Esophagus muscularis mucosa (tissue), 4 donors: ENCODE data around the gene SLTM.

ENCODE experiments used
- EP300 ChIP-seq: sonication (generic); formaldehyde crosslinking; IDR thresholded peaks from one replicate; pipeline ENCODE4 v1.6.1; 2017; ENCODE audit warnings: antibody characterized with exemption
- POLR2A ChIP-seq: fragments of 450-650 bp; IDR thresholded peaks from one replicate; pipeline ENCODE4 v1.6.1; 2017; ENCODE audit warnings: antibody characterized with exemption, moderate library complexity, mild to moderate bottlenecking, low read depth
- TF ChIP-seq, protein P1 (sequence below), 3 experiments: fragments of 200-600 bp in 2 of 3; fragments of 450-650 bp in 1 of 3; sonication (generic) in 2 of 3; IDR thresholded peaks; one replicate each; pipeline ENCODE4 v1.5.1; 2017 to 2019; ENCODE audit warnings: antibody characterized with exemption in 3 of 3, mild to moderate bottlenecking in 2 of 3, moderate library complexity in 1 of 3

DNA sequence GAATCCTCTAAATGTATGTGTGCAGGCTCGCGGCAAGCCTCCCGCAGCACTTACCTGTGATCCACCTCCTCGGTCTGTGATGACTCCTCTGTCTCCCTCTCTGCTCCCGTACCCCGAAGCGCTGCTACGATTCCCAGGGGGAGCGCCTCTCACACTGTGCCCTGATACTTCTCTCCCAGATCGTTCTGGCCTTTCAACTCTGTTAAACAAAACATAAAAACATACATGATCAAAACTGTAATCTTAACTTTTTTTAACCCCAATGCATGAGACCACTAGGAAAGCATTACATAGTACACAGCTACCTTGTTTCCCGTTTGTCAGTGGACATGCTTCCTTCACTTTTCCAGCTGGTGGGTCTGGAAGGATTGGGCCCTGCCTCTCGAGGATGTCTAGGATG is 46.6 kb downstream of the SLTM start:
- TF ChIP-seq, protein P1, sequence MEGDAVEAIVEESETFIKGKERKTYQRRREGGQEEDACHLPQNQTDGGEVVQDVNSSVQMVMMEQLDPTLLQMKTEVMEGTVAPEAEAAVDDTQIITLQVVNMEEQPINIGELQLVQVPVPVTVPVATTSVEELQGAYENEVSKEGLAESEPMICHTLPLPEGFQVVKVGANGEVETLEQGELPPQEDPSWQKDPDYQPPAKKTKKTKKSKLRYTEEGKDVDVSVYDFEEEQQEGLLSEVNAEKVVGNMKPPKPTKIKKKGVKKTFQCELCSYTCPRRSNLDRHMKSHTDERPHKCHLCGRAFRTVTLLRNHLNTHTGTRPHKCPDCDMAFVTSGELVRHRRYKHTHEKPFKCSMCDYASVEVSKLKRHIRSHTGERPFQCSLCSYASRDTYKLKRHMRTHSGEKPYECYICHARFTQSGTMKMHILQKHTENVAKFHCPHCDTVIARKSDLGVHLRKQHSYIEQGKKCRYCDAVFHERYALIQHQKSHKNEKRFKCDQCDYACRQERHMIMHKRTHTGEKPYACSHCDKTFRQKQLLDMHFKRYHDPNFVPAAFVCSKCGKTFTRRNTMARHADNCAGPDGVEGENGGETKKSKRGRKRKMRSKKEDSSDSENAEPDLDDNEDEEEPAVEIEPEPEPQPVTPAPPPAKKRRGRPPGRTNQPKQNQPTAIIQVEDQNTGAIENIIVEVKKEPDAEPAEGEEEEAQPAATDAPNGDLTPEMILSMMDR (IDR thresholded peaks at IDR 0.05): no peak
- TF ChIP-seq POLR2A (no peak), EP300 (no peak)
